Activated B cell treated with CpG ODN at 0.5 μM for 24 hours (primary cell): ENCODE data around the gene SUGCT. TPM values are rescaled to one million over a fixed set of nuclear protein-coding genes. Genes with fewer than 3 reads are reported as not detected.
"Not testable (repeated sequence)": the region's sequence is repeated elsewhere in the genome, so short reads cannot be mapped to it uniquely, and the experiment has no call there.

Experiments used
- ATAC-seq: fragments of 200-7000 bp; cut with Tn5 transposase; one replicate; pipeline ENCODE4 v1.10.0; 2021; ENCODE audit warnings: low read depth, mild to moderate bottlenecking, moderate library complexity
- CTCF ChIA-PET: fragments of 350-600 bp; sonication (Branson Sonifier 250); formaldehyde crosslinking; loops from one replicate; lab custom pipeline; 2021; ENCODE audit warnings: antibody characterized with exemption; lab: Charles Lee
- POLR2A ChIA-PET: fragments of 350-600 bp; sonication (Branson Sonifier 250); formaldehyde crosslinking; loops from one replicate; lab custom pipeline; 2021; ENCODE audit warnings: antibody characterized with exemption; lab: Charles Lee
- DNase-seq: peaks from one replicate; pipeline ENCODE4 v3.0.0; 2022
- H3K27ac Mint-ChIP-seq: one replicate; pipeline ENCODE4 v1.8.0; 2020; ENCODE audit warnings: mixed read lengths
- H3K27me3 Mint-ChIP-seq: one replicate; pipeline ENCODE4 v1.8.0; 2021; ENCODE audit warnings: mixed read lengths
- H3K36me3 Mint-ChIP-seq: one replicate; pipeline ENCODE4 v1.8.0; 2021; ENCODE audit warnings: low read depth, mixed read lengths
- H3K4me1 Mint-ChIP-seq: one replicate; pipeline ENCODE4 v1.8.0; 2021; ENCODE audit warnings: mixed read lengths
- H3K4me3 Mint-ChIP-seq: one replicate; pipeline ENCODE4 v1.8.0; 2020; ENCODE audit warnings: mild to moderate bottlenecking, mixed read lengths
- H3K9me3 Mint-ChIP-seq: one replicate; pipeline ENCODE4 v1.8.0; 2020; ENCODE audit warnings: mixed read lengths
- CTCF ChIP-seq: fragments of 200-600 bp; IDR thresholded peaks from one replicate; pipeline ENCODE4 v1.8.0; 2022; ENCODE audit warnings: antibody characterized with exemption, mild to moderate bottlenecking
- intact Hi-C: fragments of 100-400 bp; cut with micrococcal nuclease; formaldehyde crosslinking; loops from one replicate; pipeline ENCODE4 v1.15.1; 2024
- total RNA-seq: library from RNA; stranded (reverse); gene quantifications from 2 replicates; pipeline ENCODE4 v1.2.3, GENCODE V29; 2022

The SUGCT gene
- total RNA-seq, 1 donor from 2014 or later = 1.3 TPM

- no peak overlapping the region for H3K4me3 Mint-ChIP-seq
- intact Hi-C loops = loop anchor here (5.0 to 10.0 kb wide), 2 partner anchors 690 to 1467 kb away; partner anchors contain the start of gene INHBA
- ATAC-seq (no peak), DNase-seq (no peak)
- H3K36me3 Mint-ChIP-seq = no peaks in the 10 kb centered on the region
- no peak for TF ChIP-seq CTCF
- no peaks in the 10 kb centered on the region for H3K9me3 Mint-ChIP-seq
- CTCF ChIA-PET = no interaction called here
- POLR2A ChIA-PET = no interaction called here
- no peaks in the 10 kb centered on the region for H3K27me3 Mint-ChIP-seq
- H3K4me1 Mint-ChIP-seq = no peaks in the 10 kb centered on the region
- H3K27ac Mint-ChIP-seq = no peak overlapping the region
These were observed 102.9 kb downstream of the SUGCT start for GRCh38 chr7:40237731-40238130.

- H3K27me3 Mint-ChIP-seq = no peaks in the 10 kb centered on the region
- POLR2A ChIA-PET = no interaction called here
These were observed 105.0 kb downstream of the SUGCT start for GRCh38 chr7:40239755-40240303.

GRCh38 chr7:40243076-40243475 is 108.3 kb downstream of the SUGCT start:
- Mint-ChIP-seq H3K36me3 (no peaks in the 10 kb centered on the region), H3K4me1 (no peaks in the 10 kb centered on the region), H3K27ac (no peak overlapping the region), H3K4me3 (no peak overlapping the region), H3K27me3 (no peaks in the 10 kb centered on the region), H3K9me3 (no peaks in the 10 kb centered on the region)
- ATAC-seq (no peak), DNase-seq (no peak)
- no peak for TF ChIP-seq CTCF
- intact Hi-C loops = no loop called here
- ChIA-PET POLR2A (no interaction called here), CTCF (no interaction called here)

More at GRCh38 chr7:40239755-40240303, 105.0 kb downstream of the SUGCT start:
- no peak for ATAC-seq
- no peak for DNase-seq
- Mint-ChIP-seq H3K4me3 (no peak overlapping the region), H3K4me1 (no peaks in the 10 kb centered on the region), H3K36me3 (no peaks in the 10 kb centered on the region), H3K9me3 (no peaks in the 10 kb centered on the region), H3K27ac (no peak overlapping the region)
- no peak for TF ChIP-seq CTCF
- intact Hi-C loops = loop anchor here (5.0 to 10.0 kb wide), 2 partner anchors 687 to 1465 kb away; partner anchors contain the start of gene INHBA
- CTCF ChIA-PET = no interaction called here

GRCh38 chr7:40244226-40244625 is 109.4 kb downstream of the SUGCT start:
- Mint-ChIP-seq H3K27ac (no peak overlapping the region), H3K4me3 (no peak overlapping the region), H3K4me1 (no peaks in the 10 kb centered on the region), H3K36me3 (no peaks in the 10 kb centered on the region), H3K27me3 (no peaks in the 10 kb centered on the region), H3K9me3 (no peaks in the 10 kb centered on the region)
- no peak for TF ChIP-seq CTCF
- CTCF ChIA-PET = no interaction called here
- intact Hi-C loops = no loop called here
- POLR2A ChIA-PET = no interaction called here
- no peak for DNase-seq
- no peak for ATAC-seq

GRCh38 chr7:40248681-40249080 is 113.9 kb downstream of the SUGCT start:
- Mint-ChIP-seq H3K9me3 (no peaks in the 10 kb centered on the region), H3K27me3 (no peaks in the 10 kb centered on the region), H3K4me3 (no peak overlapping the region), H3K4me1 (no peaks in the 10 kb centered on the region), H3K36me3 (no peaks in the 10 kb centered on the region), H3K27ac (no peak overlapping the region)
- intact Hi-C loops = no loop called here
- no peak for DNase-seq
- ATAC-seq = no peak
- POLR2A ChIA-PET = no interaction called here
- CTCF ChIA-PET = no interaction called here
- no peak for TF ChIP-seq CTCF

- intact Hi-C loops, ATAC-seq, H3K4me3 Mint-ChIP-seq, POLR2A ChIA-PET, H3K4me1 Mint-ChIP-seq, DNase-seq, H3K36me3 Mint-ChIP-seq, H3K27me3 Mint-ChIP-seq, CTCF ChIA-PET, H3K27ac Mint-ChIP-seq, H3K9me3 Mint-ChIP-seq: not testable (repeated sequence)
These were observed 118.6 kb downstream of the SUGCT start for GRCh38 chr7:40253444-40253843.
